Stimulated activated CD8-positive, alpha-beta memory T cell treated with anti-CD3 and anti-CD28 coated beads, Interleukin-12 subunit alpha, Interleukin-12 subunit beta, amount 100 ng/mL, for 4 hours (primary cell): ENCODE results near the gene PLVAP.
A peak's percentile ranks its signal among the peaks of the same experiment; 100 is the strongest.

Experiments used
- DNase-seq: peaks from one replicate; pipeline ENCODE4 v3.0.0-alpha.2; 2020; ENCODE audit warnings: low read depth

Gene PLVAP

GRCh38 chr19:17357078-17357666 lies 20.0 kb downstream of the PLVAP start:
- DNase-seq: no peak

GRCh38 chr19:17353386-17353785 lies 23.8 kb downstream of the PLVAP start:
- no peak for DNase-seq

- no peak for DNase-seq
Measured at GRCh38 chr19:17352608-17353280, 24.4 kb downstream of the PLVAP start.

- no peak for DNase-seq
Measured at GRCh38 chr19:17351815-17352435, 25.2 kb downstream of the PLVAP start.

- DNase-seq: no peak
Measured at GRCh38 chr19:17348700-17349099, 28.4 kb downstream of the PLVAP start.

GRCh38 chr19:17347877-17348276 lies 29.3 kb downstream of the PLVAP start:
- no peak for DNase-seq

GRCh38 chr19:17347361-17347760 lies 29.8 kb downstream of the PLVAP start:
- no peak for DNase-seq

- no peak for DNase-seq
Measured at GRCh38 chr19:17346109-17346671, 31.0 kb downstream of the PLVAP start.

- DNase-seq: no peak
Measured at GRCh38 chr19:17341845-17342244, 35.3 kb downstream of the PLVAP start.

GRCh38 chr19:17341386-17341785 lies 35.8 kb downstream of the PLVAP start:
- no peak for DNase-seq

GRCh38 chr19:17340871-17341357 lies 36.2 kb downstream of the PLVAP start:
- DNase-seq: no peak

- DNase-seq: no peak
Measured at GRCh38 chr19:17340302-17340870, 36.8 kb downstream of the PLVAP start.

GRCh38 chr19:17339088-17339741 lies 37.9 kb downstream of the PLVAP start:
- DNase-seq: no peak

GRCh38 chr19:17338433-17339078 lies 38.6 kb downstream of the PLVAP start:
- DNase-seq: no peak

- no peak for DNase-seq
Measured at GRCh38 chr19:17337675-17338432, 39.3 kb downstream of the PLVAP start.

- peak; percentile 90 for DNase-seq
Measured at GRCh38 chr19:17336872-17337674, 40.1 kb downstream of the PLVAP start, which contains the start of gene GTPBP3. Gene GTPBP3, plus strand, starts transcription at chr19:17337553. Its CDS starts 59 bp downstream, at chr19:17337612.

GRCh38 chr19:17335575-17335974 lies 41.6 kb downstream of the PLVAP start:
- DNase-seq: no peak

- DNase-seq: peak; percentile 88
Measured at GRCh38 chr19:17334414-17335409, 42.4 kb downstream of the PLVAP start, which contains the start of gene ANO8. Gene ANO8, minus strand, starts transcription at chr19:17334855. Its CDS starts 185 bp downstream, at chr19:17334670.
